NT2/D1 (cell line): ENCODE measurements around the gene BCL6.

Experiments used
- SUZ12 ChIP-seq: IDR thresholded peaks from 2 replicates; pipeline ENCODE4 v1.6.1; 2011; ENCODE audit not compliant: insufficient read length, insufficient read depth; ENCODE audit errors: extremely low read depth
- ZNF274 ChIP-seq: IDR thresholded peaks from 2 replicates; pipeline ENCODE4 v1.6.1; 2011; ENCODE audit warnings: mild to moderate bottlenecking, low read depth, low read length

- TF ChIP-seq ZNF274, result no peak
- TF ChIP-seq SUZ12, result no peak
Measured at GRCh38 chr3:187744169-187745151, 808 bp downstream of the BCL6 start.
